GM18519 (cell line): ENCODE data around the gene PCGF5.
A peak's percentile ranks its signal among the peaks of the same experiment; 100 is the strongest.
"Not testable (repeated sequence)": the region's sequence is repeated elsewhere in the genome, so short reads cannot be mapped to it uniquely, and the experiment has no call there.

ENCODE experiments used
- ATAC-seq: cut with Tn5 transposase; IDR thresholded peaks from one replicate; pipeline ENCODE4 v1.9.1; 2021; ENCODE audit warnings: mild to moderate bottlenecking, moderate library complexity; ENCODE audit not compliant: unreplicated experiment, low FRiP score

PCGF5 gene

GRCh38 chr10:91220194-91220953, at the start of gene PCGF5:
TSS of gene PCGF5 (plus strand) at chr10:91220663. CDS start at chr10:91222872, 2,209 bp downstream.
- ATAC-seq: peak; percentile 91

- ATAC-seq: no peak
Observed at GRCh38 chr10:91171485-91171884, 49.0 kb upstream of the PCGF5 start.

- ATAC-seq: no peak
Observed at GRCh38 chr10:91172348-91172747, 48.1 kb upstream of the PCGF5 start.

GRCh38 chr10:91185239-91185875, 35.1 kb upstream of the PCGF5 start:
- ATAC-seq: no peak

- no peak for ATAC-seq
Observed at GRCh38 chr10:91187156-91187555, 33.3 kb upstream of the PCGF5 start.

GRCh38 chr10:91188010-91188409, 32.5 kb upstream of the PCGF5 start:
- not testable (repeated sequence) for ATAC-seq

GRCh38 chr10:91188889-91189288, 31.6 kb upstream of the PCGF5 start:
- no peak for ATAC-seq

GRCh38 chr10:91190388-91190870, 30.0 kb upstream of the PCGF5 start:
- no peak for ATAC-seq

GRCh38 chr10:91190876-91191583, 29.4 kb upstream of the PCGF5 start:
- ATAC-seq: peak; percentile 53

GRCh38 chr10:91191584-91191919, 28.9 kb upstream of the PCGF5 start:
- ATAC-seq: no peak

GRCh38 chr10:91194497-91195179, 25.8 kb upstream of the PCGF5 start:
- no peak for ATAC-seq

- ATAC-seq: no peak
Observed at GRCh38 chr10:91196268-91197048, 24.0 kb upstream of the PCGF5 start.

GRCh38 chr10:91197127-91197526, 23.3 kb upstream of the PCGF5 start:
- ATAC-seq: no peak

- ATAC-seq: peak; percentile 67
Observed at GRCh38 chr10:91198781-91199180, 21.7 kb upstream of the PCGF5 start.

- no peak for ATAC-seq
Observed at GRCh38 chr10:91200314-91201212, 19.9 kb upstream of the PCGF5 start.

- no peak for ATAC-seq
Observed at GRCh38 chr10:91201213-91201996, 19.1 kb upstream of the PCGF5 start.

GRCh38 chr10:91206427-91206826, 14.0 kb upstream of the PCGF5 start:
- peak; percentile 44 for ATAC-seq

GRCh38 chr10:91206837-91207474, 13.5 kb upstream of the PCGF5 start:
- no peak for ATAC-seq
